Endothelial cell of umbilical vein (primary cell): ENCODE results near the gene GRIN2D. TPM values are rescaled to one million over a fixed set of nuclear protein-coding genes. Genes with fewer than 3 reads are reported as not detected.

Source experiments
- BruUV-seq: library from RNA; stranded (reverse); fragments of 400-500 nt; replicated peaks from 2 replicates; lab custom pipeline; 2021; lab: Mats Ljungman, UMichigan
- CTCF ChIA-PET: fragments of 300-600, 350-600 bp; sonication (Branson Sonifier 250); formaldehyde crosslinking; loops from one replicate; lab custom pipeline; 2021; ENCODE audit warnings: antibody characterized with exemption, inconsistent platforms; lab: Charles Lee
- POLR2A ChIA-PET: fragments of 300-600, 350-600 bp; sonication (Branson Sonifier 250); formaldehyde crosslinking; loops from one replicate; lab custom pipeline; 2021; ENCODE audit warnings: antibody characterized with exemption, inconsistent platforms; lab: Charles Lee
- DNase-seq: peaks from one replicate; pipeline ENCODE4 v3.0.0-alpha.2; 2011; ENCODE audit warnings: low read depth, low spot score
- FAIRE-seq: peaks from 2 replicates; lab custom pipeline; 2011; peaks lifted over from hg19 to GRCh38; lab: Jason Lieb, UNC
- H2AFZ ChIP-seq: 2 replicates; pipeline ENCODE4 v1.6.0; 2012; ENCODE audit warnings: low read depth, low read length, control low read depth, inconsistent platforms
- H3K27ac ChIP-seq: 2 replicates; pipeline ENCODE4 v1.5.1; 2011; ENCODE audit warnings: low read depth, mild to moderate bottlenecking, control low read depth, low read length, moderate library complexity; ENCODE audit not compliant: insufficient read depth
- H3K27me3 ChIP-seq, 2 experiments: 2 replicates each; pipeline versions ENCODE4 v1.6.0 to v1.6.1; 2011; ENCODE audit warnings: low read length in 2 of 2, mixed read lengths in 1 of 2; ENCODE audit not compliant: control insufficient read depth in 2 of 2, insufficient read depth in 2 of 2
- H3K36me3 ChIP-seq, 2 experiments: 2 replicates in 1 of 2; 3 replicates in 1 of 2; pipeline ENCODE4 v1.5.1; 2011; ENCODE audit warnings: low read length in 2 of 2, mild to moderate bottlenecking in 1 of 2, moderate library complexity in 1 of 2; ENCODE audit not compliant: control insufficient read depth in 2 of 2, insufficient read depth in 2 of 2; ENCODE audit errors: extremely low read depth in 1 of 2
- H3K4me1 ChIP-seq: 3 replicates; pipeline ENCODE4 v1.5.1; 2011; ENCODE audit warnings: mild to moderate bottlenecking, low read length; ENCODE audit not compliant: control insufficient read depth, insufficient read depth; ENCODE audit errors: extremely low read depth
- H3K4me2 ChIP-seq: 2 replicates; pipeline ENCODE4 v1.6.1; 2011; ENCODE audit warnings: low read length, control low read depth, mixed read lengths; ENCODE audit not compliant: insufficient read depth
- H3K4me3 ChIP-seq, 3 experiments: fragments of 200-600 bp in 1 of 3; sonication (generic), shearing (Covaris generic) in 1 of 3; replicated peaks in 1 of 3; 2 replicates each; pipeline ENCODE4 v1.5.1; 2011 to 2016; ENCODE audit warnings: control low read depth in 3 of 3, low read length in 3 of 3, mild to moderate bottlenecking in 2 of 3, inconsistent platforms in 1 of 3, low read depth in 1 of 3, moderate library complexity in 1 of 3; ENCODE audit not compliant: insufficient read depth in 1 of 3
- H3K79me2 ChIP-seq: 2 replicates; pipeline ENCODE4 v1.6.0; 2012; ENCODE audit warnings: low read length, inconsistent platforms; ENCODE audit not compliant: control insufficient read depth, insufficient read depth
- H3K9ac ChIP-seq: replicated peaks from 2 replicates; pipeline ENCODE3; 2011; ENCODE audit warnings: low read length, control low read depth; ENCODE audit not compliant: insufficient read depth; ENCODE audit errors: extremely low read depth
- H3K9me1 ChIP-seq: replicated peaks from 3 replicates; pipeline ENCODE4 v1.6.0; 2011; ENCODE audit warnings: mild to moderate bottlenecking, low read length; ENCODE audit not compliant: control insufficient read depth, insufficient read depth; ENCODE audit errors: extremely low read depth
- H3K9me3 ChIP-seq: replicated peaks from 2 replicates; pipeline ENCODE4 v1.5.1; 2012; ENCODE audit warnings: low read length, inconsistent platforms; ENCODE audit not compliant: control insufficient read depth, insufficient read depth
- H4K20me1 ChIP-seq: replicated peaks from 2 replicates; pipeline ENCODE3; 2011; ENCODE audit warnings: mild to moderate bottlenecking, low read length; ENCODE audit not compliant: control insufficient read depth, insufficient read depth; ENCODE audit errors: extremely low read depth
- EZH2 ChIP-seq: IDR thresholded peaks from 2 replicates; pipeline ENCODE4 v1.6.1; 2012; ENCODE audit warnings: borderline replicate concordance, low read depth, mild to moderate bottlenecking, moderate library complexity, low read length, inconsistent platforms; ENCODE audit not compliant: severe bottlenecking
- FOS ChIP-seq: IDR thresholded peaks from 2 replicates; pipeline ENCODE4 v1.6.1; 2011; ENCODE audit warnings: mild to moderate bottlenecking, low read length, moderate library complexity, borderline replicate concordance; ENCODE audit not compliant: insufficient read depth
- GATA2 ChIP-seq: IDR thresholded peaks from 2 replicates; pipeline ENCODE4 v1.7.0; 2011; ENCODE audit warnings: low read depth, mild to moderate bottlenecking, moderate library complexity, mixed read lengths, low read length; ENCODE audit not compliant: insufficient read length, insufficient read depth
- JUN ChIP-seq: IDR thresholded peaks from 2 replicates; pipeline ENCODE4 v1.6.1; 2011; ENCODE audit warnings: borderline replicate concordance, low read depth; ENCODE audit not compliant: insufficient read length, insufficient read depth
- MYC ChIP-seq: IDR thresholded peaks from one replicate; pipeline ENCODE4 v1.6.1; 2011; ENCODE audit warnings: mild to moderate bottlenecking, low read depth, low read length
- POLR2A ChIP-seq: IDR thresholded peaks from 2 replicates; pipeline ENCODE4 v1.6.1; 2012; ENCODE audit warnings: low read depth, mild to moderate bottlenecking, control low read depth, low read length
- POLR2AphosphoS5 ChIP-seq: IDR thresholded peaks from 2 replicates; pipeline ENCODE4 v1.6.1; 2012; ENCODE audit warnings: low read depth, mild to moderate bottlenecking, control low read depth, low read length, moderate library complexity; ENCODE audit not compliant: insufficient read depth
- dilution Hi-C: fragments of 300-500 bp; cut with MboI; formaldehyde crosslinking; loops from one replicate; pipeline ENCODE4 v1.15.0; 2019; ENCODE audit warnings: low sequenced_read_pairs; ENCODE audit not compliant: extremely low pct_ligation_motif_present
- intact Hi-C: fragments of 100-400 bp; cut with micrococcal nuclease; formaldehyde crosslinking; loops from one replicate; pipeline ENCODE4 v1.10.0; 2022
- polyA plus RNA-seq, 4 experiments: library from polyadenylated mRNA; depleted of rRNA in 3 of 4; stranded (reverse) in 3 of 4; unstranded in 1 of 4; fragments of >200 nt; gene quantifications; 2 replicates each; pipeline versions ENCODE4 v1.2.1 to v1.2.3, GENCODE V29; 2011 to 2012; ENCODE audit warnings: missing spikeins in 1 of 4
- total RNA-seq: library from RNA; stranded (reverse); gene quantifications from 2 replicates; pipeline ENCODE4 v1.2.3, GENCODE V29; 2021
- TF ChIP-seq, protein P1 (sequence below), 2 donors: IDR thresholded peaks; 1 replicate in 1 of 2; 2 replicates in 1 of 2; pipeline ENCODE4 v1.5.1; 2011; ENCODE audit warnings: low read length in 2 of 2, mild to moderate bottlenecking in 2 of 2, moderate library complexity in 2 of 2, control low read depth in 1 of 2, inconsistent platforms in 1 of 2, low read depth in 1 of 2; ENCODE audit not compliant: insufficient read depth in 1 of 2; ENCODE audit errors: extremely low read depth in 1 of 2
- TF ChIP-seq, protein P2 (sequence below): IDR thresholded peaks from 2 replicates; pipeline ENCODE4 v1.6.1; 2011; ENCODE audit not compliant: insufficient read depth, insufficient read length

Gene GRIN2D
- total and polyA plus RNA-seq, 2 donors (not counting 3 experiments of a cell fraction or from before 2014, with no cell fraction given): 0.59 to 2.1 TPM

DNA sequence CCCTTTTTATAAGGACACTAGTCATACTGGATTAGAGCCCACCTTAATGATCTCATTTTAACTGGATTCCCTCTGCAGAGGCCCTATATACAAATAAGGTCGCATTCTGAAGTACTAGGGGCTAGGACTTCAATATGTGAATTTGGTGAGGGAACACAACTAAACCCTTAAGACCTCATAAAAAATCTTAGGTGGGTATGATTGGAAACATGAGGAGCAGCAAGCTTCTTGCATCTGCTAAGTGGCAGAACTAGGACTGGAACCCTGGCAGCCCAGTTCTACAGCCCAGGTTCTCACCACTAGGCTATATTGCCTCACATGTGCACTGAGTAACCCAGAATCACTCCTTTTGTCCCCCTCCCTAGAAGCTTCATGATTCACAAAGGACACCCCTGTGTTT lies 35.2 kb downstream of the GRIN2D start:
- Histone ChIP-seq H3K27me3 (no peaks in the 10 kb centered on the region), H3K9me1 (no peaks in the 10 kb centered on the region), H3K4me2 (no peak overlapping the region), H3K79me2 (no peaks in the 10 kb centered on the region), H3K4me1 (peaks cover 12% of the 10 kb centered on the region), H2AFZ (no peak overlapping the region), H3K36me3 (no peaks in the 10 kb centered on the region), H3K4me3 (no peak overlapping the region), H4K20me1 (no peaks in the 10 kb centered on the region), H3K9ac (no peak overlapping the region), H3K27ac (no peak overlapping the region), H3K9me3 (no peaks in the 10 kb centered on the region)
- dilution Hi-C loops: no loop called here
- DNase-seq (no peak), FAIRE-seq (no peak)
- BruUV-seq: no TSS peak
- CTCF ChIA-PET: no interaction called here
- POLR2A ChIA-PET: no interaction called here
- intact Hi-C loops: no loop called here
- TF ChIP-seq MYC: no peak
- TF ChIP-seq EZH2: no peak
- TF ChIP-seq, protein P1, sequence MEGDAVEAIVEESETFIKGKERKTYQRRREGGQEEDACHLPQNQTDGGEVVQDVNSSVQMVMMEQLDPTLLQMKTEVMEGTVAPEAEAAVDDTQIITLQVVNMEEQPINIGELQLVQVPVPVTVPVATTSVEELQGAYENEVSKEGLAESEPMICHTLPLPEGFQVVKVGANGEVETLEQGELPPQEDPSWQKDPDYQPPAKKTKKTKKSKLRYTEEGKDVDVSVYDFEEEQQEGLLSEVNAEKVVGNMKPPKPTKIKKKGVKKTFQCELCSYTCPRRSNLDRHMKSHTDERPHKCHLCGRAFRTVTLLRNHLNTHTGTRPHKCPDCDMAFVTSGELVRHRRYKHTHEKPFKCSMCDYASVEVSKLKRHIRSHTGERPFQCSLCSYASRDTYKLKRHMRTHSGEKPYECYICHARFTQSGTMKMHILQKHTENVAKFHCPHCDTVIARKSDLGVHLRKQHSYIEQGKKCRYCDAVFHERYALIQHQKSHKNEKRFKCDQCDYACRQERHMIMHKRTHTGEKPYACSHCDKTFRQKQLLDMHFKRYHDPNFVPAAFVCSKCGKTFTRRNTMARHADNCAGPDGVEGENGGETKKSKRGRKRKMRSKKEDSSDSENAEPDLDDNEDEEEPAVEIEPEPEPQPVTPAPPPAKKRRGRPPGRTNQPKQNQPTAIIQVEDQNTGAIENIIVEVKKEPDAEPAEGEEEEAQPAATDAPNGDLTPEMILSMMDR (IDR thresholded peaks at IDR 0.05; ENCODE audit: extremely low read depth in 1 of 2, insufficient read depth in 1 of 2, low read depth in 1 of 2, low read length in 2 of 2): no peak
- no peak for TF ChIP-seq JUN
- TF ChIP-seq FOS: no peak
- TF ChIP-seq POLR2AphosphoS5: no peak

DNA sequence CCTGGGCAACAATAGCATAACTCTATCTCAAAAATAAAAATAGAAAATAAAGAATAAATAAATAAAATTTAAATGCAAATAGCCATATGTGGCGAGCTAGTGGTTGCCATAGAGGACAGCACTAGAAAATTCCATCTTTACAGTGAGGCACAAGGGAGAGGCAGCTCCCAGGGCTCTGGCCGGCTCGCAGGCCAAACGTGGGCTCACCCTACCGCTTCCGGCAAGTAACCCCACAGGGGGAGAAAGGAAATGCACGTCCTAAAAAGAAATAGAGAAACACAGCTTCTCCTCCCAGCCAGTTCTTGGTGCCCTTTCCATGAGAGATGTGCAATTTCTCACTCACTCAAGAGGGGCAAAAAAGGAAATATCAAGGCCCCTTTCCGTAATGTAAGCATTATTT lies 39.9 kb downstream of the GRIN2D start:
- no peak overlapping the region for H3K4me3 ChIP-seq
- CTCF ChIA-PET: interaction anchor here (1.5 to 1.6 kb wide), 2 partner anchors 14 to 42 kb away, joined by 4 to 6 read pairs; partner anchors contain the start of gene KDELR1
- no peaks in the 10 kb centered on the region for H3K4me1 ChIP-seq
- H3K9ac ChIP-seq: no peak overlapping the region
- H3K36me3 ChIP-seq: no peaks in the 10 kb centered on the region
- DNase-seq: no peak
- dilution Hi-C loops (no loop called here), intact Hi-C loops (no loop called here)
- no peaks in the 10 kb centered on the region for H3K27me3 ChIP-seq
- no peaks in the 10 kb centered on the region for H3K9me1 ChIP-seq
- POLR2A ChIA-PET: no interaction called here
- no peaks in the 10 kb centered on the region for H4K20me1 ChIP-seq
- H3K9me3 ChIP-seq: no peaks in the 10 kb centered on the region
- BruUV-seq: no TSS peak
- no peak for FAIRE-seq
- no peak overlapping the region for H2AFZ ChIP-seq
- TF ChIP-seq MYC (no peak), GATA2 (no peak), POLR2AphosphoS5 (no peak), EZH2 (no peak), POLR2A (no peak), FOS (no peak), JUN (no peak)
- TF ChIP-seq, protein P1 (IDR thresholded peaks at IDR 0.05; ENCODE audit: extremely low read depth in 1 of 2, insufficient read depth in 1 of 2, low read depth in 1 of 2, low read length in 2 of 2): no peak
- TF ChIP-seq, protein P2, sequence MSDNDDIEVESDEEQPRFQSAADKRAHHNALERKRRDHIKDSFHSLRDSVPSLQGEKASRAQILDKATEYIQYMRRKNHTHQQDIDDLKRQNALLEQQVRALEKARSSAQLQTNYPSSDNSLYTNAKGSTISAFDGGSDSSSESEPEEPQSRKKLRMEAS: no peak
- no peak overlapping the region for H3K27ac ChIP-seq
- H3K79me2 ChIP-seq: no peaks in the 10 kb centered on the region
- no peak overlapping the region for H3K4me2 ChIP-seq
